Measurements from ENCODE around the gene PTGES2.
A peak's percentile ranks its signal among the peaks of the same experiment; 100 is the strongest.

Gene PTGES2

GRCh38 chr9:128102861-128103588 is 24.5 kb downstream of the PTGES2 start:
- DNase-seq: no peak

- DNase-seq: no peak
Measured at GRCh38 chr9:128102196-128102595, 25.3 kb downstream of the PTGES2 start.

GRCh38 chr9:128101690-128102089 is 25.8 kb downstream of the PTGES2 start:
- no peak for DNase-seq

- DNase-seq: no peak
Measured at GRCh38 chr9:128101231-128101661, 26.3 kb downstream of the PTGES2 start.

- no peak for DNase-seq
Measured at GRCh38 chr9:128100581-128100980, 26.9 kb downstream of the PTGES2 start.

- DNase-seq: no peak
Measured at GRCh38 chr9:128099932-128100491, 27.5 kb downstream of the PTGES2 start.

- DNase-seq: no peak
Measured at GRCh38 chr9:128099231-128099931, 28.1 kb downstream of the PTGES2 start.

GRCh38 chr9:128098297-128099230 is 29.0 kb downstream of the PTGES2 start:
- DNase-seq: peak; percentile 81

GRCh38 chr9:128097543-128098296 is 29.8 kb downstream of the PTGES2 start:
- DNase-seq: no peak

GRCh38 chr9:128096616-128097536 is 30.7 kb downstream of the PTGES2 start:
- DNase-seq: no peak

GRCh38 chr9:128094950-128095544 is 32.5 kb downstream of the PTGES2 start:
- DNase-seq: no peak

- DNase-seq: peak; percentile 72
Measured at GRCh38 chr9:128094166-128094949, 33.2 kb downstream of the PTGES2 start.

GRCh38 chr9:128093011-128093410 is 34.5 kb downstream of the PTGES2 start:
- no peak for DNase-seq

GRCh38 chr9:128092199-128092977 is 35.1 kb downstream of the PTGES2 start:
- DNase-seq: no peak

- no peak for DNase-seq
Measured at GRCh38 chr9:128091571-128091970, 36.0 kb downstream of the PTGES2 start.

GRCh38 chr9:128091144-128091543 is 36.4 kb downstream of the PTGES2 start:
- no peak for DNase-seq

GRCh38 chr9:128089299-128089698 is 38.2 kb downstream of the PTGES2 start:
- DNase-seq: no peak

- no peak for DNase-seq
Measured at GRCh38 chr9:128088253-128088945, 39.1 kb downstream of the PTGES2 start.
